Stimulated activated CD4-positive, alpha-beta T cell treated with anti-CD3 and anti-CD28 coated beads, Interleukin-15, amount 100 ng/mL, for 48 hours (primary cell): ENCODE measurements around the gene JAK2.
"Not testable (repeated sequence)": the region's sequence is repeated elsewhere in the genome, so short reads cannot be mapped to it uniquely, and the experiment has no call there.

Experiments used
- DNase-seq, 2 donors: peaks; one replicate each; pipeline ENCODE4 v3.0.0-alpha.2; 2020; ENCODE audit warnings: low read depth in 2 of 2

The JAK2 gene

DNA sequence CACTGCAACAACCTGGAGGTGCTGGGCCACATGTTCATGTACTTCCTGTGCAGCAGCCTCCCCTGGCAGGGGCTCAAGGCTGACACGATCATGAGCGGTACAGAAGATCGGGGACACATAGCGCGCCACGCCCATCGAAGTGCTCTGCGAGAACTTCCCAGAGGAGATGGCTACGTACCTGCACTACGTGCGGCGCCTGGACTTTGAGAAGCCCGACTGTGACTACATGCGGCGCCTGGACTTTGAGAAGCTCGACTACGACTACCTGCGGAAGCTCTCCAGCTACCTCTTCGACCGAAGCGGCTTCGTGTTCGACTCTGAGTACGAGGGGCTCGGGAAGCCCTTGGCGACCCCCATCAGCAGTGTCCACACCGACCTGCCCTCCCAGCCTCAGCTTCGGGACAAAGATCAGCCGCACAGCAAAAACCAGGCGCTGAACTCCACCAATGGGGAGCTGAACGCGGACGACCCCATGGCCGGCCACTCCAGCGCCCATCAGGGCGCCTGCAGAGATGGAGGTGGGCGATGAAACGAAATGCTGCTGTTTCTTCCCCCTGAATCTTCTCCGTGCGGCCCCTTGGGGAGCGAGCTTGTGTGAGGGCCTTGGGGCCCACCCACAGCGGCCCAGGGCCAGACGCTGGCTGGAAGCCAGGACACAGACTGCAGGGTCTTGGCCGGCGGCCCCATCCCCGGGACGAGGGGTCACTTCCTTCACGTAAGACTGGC, 56.5 kb downstream of the JAK2 start:
- DNase-seq: no peak

DNA sequence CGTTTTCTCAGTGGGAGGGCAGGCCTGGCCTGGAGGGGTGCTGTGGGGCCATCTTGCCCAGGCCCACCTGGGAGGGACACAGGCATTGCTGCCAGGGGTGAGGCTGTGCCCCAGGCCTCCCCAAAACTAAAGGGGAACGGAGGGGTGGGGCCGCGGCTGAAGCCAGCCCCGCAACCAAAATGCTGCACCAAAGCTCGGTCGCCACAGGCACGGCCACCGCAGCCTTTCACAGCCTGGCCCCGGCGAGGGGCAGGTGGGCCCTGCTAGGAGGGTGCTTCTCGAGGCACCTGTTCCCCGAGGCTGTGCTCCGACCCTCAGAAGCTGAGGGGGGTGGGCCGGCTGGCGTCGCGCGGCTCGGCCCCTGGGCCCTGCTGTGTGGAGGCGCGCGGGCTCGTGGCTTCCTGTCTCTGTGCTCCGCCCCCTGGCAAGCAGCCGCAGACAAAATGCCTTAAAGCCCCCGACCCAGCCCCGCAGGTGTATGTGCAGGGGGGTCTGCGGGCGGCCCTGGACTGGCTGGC, 57.6 kb downstream of the JAK2 start:
- no peak for DNase-seq

DNA sequence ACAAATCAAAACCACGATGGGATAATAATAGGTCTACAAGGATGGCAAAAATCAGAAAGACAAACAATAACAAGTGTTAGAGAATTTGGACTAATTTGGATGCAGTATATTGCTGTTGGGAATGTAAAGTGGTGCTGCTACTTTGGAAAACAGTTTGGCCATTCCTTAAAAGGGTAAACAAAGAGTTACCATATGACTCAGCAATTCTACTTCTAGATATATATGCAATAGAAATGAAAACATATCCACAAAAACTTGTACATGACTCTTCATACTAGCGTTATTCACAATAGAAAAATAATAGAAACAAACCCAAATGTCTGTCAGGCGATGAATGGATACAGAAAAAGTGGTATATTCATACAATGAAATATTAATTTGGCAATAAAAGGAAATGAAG, 58.3 kb downstream of the JAK2 start:
- DNase-seq: no peak

DNA sequence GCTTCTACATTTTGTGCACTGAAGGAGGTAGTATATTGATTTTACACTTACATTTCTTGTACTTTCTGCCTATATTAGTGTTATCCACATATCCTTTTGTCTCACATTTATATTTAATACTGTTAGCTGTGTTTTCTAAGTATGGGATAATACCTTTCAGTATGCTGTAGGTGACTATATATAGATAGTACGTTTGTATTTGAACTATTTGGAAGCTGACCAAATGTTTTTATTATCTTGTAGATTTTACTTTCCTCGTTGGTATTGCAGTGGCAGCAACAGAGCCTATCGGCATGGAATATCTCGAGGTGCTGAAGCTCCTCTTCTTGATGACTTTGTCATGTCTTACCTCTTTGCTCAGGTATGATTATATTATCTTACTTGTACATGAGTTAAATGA, 59.1 kb downstream of the JAK2 start:
- no peak for DNase-seq

DNA sequence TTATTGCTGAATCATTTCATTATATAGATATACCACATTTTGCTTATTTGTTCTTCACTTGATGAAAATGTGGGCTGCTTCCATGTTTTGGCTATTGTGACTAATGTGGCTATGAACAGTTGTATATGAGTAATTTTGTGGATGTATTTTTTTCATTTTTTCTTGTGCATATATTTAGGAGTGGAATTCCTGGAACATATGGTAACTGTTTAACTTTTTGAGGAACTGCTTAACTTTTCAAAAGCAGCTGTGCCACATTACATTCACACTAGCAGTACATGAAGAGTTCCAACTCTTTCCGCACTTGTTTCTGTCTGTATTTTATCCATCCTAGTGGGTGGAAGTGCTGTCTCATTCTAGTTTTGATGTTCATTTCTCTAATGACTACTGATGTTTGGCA, 67.8 kb downstream of the JAK2 start:
- no peak for DNase-seq

DNA sequence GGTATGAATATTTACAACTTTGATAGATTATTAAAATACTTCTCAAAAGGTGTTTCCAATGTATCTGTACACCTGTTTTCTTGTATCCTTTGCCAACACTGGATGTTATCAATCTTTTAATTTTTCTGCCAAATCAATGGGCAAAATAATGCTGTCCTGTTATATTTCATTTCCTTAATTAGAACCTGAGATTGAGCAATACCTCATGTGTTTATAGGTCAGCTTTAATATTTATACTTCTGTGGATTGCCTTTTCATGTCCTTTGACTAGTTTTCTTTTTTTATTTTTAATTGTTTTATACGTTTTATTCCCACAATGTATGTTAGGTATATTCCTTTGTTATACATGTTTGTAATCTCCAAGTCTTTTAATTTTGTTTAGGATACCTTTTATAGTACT, 77.6 kb downstream of the JAK2 start:
- no peak for DNase-seq

DNA sequence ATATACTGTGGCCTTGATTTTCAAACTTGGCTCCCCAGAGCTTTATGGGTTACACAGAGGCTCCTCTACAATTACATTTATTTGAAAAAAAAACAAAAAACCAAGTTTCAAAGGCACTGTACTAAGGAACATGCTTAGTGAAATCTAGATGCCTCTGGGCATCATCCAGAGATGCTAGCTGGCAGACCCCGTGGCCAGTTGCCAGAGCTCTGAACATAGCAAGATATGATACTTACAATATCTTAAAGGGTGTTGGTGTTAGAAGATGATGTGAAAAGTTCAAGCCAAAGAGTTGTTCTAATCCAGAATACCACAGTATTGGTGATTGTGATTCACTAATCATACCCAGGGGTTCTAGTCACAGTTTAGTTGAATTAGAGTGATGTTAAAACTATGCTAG, 87.8 kb downstream of the JAK2 start:
- no peak for DNase-seq

DNA sequence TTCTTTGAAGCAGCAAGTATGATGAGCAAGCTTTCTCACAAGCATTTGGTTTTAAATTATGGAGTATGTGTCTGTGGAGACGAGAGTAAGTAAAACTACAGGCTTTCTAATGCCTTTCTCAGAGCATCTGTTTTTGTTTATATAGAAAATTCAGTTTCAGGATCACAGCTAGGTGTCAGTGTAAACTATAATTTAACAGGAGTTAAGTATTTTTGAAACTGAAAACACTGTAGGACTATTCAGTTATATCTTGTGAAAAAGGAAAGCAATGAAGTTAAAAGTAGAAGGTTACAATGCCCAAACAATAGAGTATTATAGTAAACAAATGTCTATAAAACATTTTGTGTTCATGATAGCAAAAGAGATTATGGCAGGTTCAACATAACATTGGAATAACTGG, 88.6 kb downstream of the JAK2 start:
- no peak for DNase-seq

DNA sequence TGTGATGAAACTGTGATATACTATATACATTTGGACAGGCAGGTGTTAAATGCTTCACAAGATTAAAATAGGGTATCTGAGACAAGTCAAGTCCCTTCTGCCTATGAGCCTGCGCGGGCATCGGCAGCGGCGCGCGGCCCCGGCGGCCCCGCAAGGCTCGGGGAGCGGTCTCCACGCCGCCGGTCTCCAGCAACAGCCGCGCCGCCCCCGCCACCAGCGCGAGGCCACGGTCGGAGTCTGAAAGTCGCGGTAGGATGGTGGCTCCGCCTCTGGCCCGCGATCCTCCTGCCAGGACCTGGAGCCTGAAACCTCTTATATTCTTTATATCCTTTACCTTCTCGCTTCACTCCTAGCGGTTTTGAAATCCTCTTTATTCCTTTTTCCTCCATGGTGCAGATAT, 100.9 kb downstream of the JAK2 start:
- DNase-seq: no peak

DNA sequence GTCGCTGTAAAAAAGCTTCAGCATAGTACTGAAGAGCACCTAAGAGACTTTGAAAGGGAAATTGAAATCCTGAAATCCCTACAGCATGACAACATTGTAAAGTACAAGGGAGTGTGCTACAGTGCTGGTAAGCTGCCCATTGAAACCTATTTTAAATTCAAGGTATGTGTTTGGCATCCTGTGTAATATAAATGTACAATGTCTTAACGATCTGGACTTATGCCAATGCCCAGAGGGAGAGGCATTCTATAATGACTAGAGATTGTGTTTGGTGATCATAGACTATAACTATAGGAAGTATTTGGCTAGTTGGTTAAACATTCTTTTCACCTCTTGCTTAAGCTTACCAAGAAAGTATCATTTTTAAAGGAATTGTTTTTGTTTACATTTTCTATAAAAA, 104.7 kb downstream of the JAK2 start:
- no peak for DNase-seq

DNA sequence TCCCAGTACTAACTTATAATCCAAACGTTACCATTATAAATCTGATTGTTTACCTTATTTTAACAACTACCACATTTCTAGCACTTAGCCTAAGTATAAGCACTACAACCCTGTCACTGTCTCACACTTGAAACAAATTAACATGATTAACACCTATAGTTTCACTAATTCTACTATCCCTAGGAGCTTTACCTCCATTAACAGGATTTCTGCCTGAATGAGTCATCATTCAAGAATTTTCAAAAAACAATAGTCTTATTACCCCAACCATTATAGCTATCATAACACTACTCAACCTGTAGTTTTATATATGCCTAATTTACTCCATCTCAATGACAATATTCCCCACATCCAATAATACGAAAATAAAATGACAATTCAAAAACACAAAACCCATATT, 110.7 kb downstream of the JAK2 start:
- DNase-seq: no peak

DNA sequence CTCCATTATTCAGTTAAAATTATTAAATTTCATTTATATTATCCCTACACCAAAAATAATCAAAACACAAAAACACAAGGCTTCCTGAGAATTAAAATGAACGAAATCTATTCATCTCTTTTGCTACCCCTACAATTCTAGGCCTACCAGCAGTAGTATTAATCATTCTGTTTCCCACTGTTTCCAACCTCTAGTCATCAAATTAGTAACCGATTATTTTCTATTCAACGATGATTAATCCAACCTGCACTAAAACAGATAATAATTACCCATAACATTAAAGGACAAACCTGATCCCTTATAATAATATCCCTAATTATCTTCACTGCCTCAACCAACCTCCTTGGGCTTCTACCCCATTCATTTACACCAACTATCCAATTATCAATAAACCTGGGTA, 114.4 kb downstream of the JAK2 start:
- DNase-seq: no peak

DNA sequence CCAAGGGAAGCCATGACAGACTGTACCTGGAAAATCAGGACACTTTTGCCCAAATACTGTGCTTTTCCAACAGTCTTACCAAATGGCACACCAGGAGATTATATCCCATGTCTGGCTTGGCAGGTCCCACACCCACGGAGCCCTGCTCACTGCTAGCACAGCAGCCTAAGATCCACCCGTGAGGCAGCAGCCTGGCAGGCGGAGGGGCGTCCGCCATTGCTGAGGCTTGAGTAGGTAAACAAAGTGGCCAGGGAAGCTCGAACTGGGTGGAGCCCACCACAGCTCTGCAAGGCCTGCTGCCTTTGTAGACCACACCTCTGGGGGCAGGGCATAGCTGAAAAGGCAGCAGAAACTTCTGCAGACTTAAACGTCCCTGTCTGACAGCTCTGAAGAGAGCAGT, 116.1 kb downstream of the JAK2 start:
- DNase-seq: not testable (repeated sequence)

DNA sequence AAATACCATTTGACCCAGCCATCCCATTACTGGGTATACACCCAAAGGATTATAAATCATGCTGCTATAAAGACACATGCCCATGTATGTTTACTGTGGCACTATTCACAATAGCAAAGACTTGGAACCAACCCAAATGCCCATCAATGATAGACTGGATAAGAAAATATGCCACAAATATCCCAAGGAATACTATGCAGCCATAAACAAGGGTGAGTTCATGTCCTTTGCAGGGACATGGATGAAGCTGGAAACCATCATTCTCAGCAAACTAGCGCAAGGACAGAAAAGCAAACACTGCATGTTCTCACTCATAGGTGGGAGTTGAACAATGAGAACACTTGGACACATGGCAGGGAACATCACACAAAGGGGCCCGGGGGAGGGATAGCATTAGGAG, 121.4 kb downstream of the JAK2 start:
- DNase-seq: not testable (repeated sequence)

DNA sequence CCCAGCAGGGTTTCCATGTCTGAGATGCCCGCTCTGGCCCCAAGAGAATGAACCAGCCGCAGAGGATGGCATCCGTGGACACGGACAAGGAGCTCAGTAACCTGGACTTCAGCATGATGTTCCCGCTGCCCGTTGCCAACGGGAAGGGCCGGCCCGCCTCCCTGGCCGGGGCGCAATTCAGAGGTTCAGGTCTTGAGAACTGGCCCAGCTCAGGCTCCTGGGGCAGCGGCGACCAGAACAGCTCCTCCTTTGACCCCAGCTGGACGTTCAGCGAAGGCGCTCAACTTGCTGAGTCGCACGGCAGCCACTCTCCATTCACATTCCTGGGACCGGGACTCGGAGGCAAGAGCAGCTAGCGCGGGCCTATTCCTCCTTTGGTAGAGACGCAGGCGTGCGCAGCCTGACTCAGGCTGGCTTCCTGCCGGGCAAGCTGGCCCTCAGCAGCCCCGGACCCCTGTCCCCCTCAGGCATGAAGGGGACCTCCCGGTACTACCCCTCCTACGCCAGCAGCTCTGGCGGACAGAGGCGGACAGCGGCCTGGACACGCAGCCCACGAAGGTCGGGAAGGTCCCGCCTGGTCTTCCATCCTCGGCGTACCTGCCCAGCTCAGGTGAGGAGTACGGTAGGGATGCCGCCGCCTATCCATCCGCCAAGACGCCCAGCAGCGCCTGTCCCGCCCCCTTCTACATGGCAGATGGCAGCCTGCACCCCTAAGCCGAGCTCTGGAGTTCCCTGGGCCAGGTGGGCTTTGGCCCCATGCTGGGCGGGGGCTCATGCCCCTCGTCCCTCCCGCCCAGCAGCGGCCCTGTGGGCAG, 126.0 kb downstream of the JAK2 start:
- no peak for DNase-seq

DNA sequence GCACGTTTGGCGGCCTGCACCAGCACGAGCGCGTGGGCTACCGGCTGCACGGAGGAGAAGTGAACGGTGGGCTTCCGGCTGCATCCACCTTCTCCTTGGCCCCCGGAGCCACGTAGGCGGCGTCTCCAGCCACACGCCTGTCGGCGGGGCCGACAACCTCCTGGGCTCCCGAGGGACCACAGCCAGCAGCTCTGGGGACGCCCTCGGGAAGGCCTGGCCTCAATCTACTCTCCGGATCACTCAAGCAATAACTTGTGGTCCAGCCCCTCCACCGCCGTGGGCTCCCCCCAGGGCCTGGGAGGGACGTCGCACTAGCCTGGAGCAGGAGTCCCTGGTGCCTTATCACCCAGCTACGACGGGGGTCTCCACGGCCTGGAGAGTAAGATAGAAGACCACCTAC, 126.6 kb downstream of the JAK2 start:
- no peak for DNase-seq

DNA sequence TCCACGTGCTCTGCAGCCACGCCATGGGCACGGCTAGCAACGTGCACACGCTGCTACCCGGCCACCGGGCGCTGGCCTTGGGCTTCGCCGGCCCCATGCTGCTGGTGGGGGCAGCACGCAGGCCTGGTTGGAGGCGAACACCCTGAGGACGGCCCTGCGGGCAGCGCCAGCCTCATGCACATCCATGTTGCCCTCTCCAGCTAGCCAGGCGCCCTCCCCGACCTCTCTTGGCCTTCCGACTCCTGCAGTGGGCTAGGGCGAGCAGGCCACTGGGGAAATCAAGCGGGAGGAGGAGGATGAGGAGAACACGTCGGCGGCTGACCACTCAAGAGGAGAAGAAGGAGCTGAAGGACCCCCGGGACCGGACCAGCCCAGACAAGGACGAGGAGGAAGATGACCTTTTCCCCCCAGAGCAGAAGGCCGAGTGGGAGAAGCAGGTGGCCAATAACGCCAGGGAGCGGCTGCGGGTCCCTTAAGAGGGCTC, 127.1 kb downstream of the JAK2 start:
- no peak for DNase-seq

DNA sequence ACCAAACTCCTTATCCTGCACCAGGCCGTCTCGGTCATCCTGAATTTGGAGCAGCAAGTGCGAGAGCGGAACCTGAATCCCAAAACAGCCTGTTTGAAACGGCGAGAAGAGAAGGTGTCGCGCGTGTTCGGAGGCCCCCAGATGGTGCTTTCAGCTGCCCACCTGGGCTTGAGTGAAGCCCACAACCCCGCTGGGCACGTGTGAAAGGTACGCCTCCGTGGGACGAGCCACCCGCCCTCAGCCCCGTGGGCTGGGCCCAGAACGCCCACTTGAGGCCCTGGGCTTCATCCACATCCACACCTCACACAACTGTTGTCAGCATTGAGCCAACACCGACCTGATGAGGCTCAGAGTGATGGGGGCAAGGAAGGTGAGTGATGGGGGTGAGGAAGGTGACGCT, 127.6 kb downstream of the JAK2 start:
- no peak for DNase-seq

DNA sequence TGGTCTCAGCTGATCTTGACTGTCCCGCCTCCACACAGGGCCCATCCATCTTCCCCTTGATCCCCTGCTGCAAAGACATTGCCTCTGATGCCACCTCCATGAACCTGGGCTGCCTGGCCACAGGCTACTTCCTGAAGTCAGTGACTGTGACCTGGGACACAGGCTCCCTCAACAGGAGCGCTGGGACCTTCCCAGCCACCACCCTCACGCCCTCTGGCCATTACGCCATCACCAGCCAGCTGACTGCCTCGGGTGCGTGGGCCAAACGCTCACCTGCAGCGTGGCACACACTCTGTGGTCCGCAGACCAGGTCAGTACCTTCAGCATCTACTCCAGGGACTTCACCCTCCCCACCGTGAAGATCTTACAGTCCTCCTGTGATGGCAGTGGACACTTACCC, 128.5 kb downstream of the JAK2 start:
- no peak for DNase-seq

DNA sequence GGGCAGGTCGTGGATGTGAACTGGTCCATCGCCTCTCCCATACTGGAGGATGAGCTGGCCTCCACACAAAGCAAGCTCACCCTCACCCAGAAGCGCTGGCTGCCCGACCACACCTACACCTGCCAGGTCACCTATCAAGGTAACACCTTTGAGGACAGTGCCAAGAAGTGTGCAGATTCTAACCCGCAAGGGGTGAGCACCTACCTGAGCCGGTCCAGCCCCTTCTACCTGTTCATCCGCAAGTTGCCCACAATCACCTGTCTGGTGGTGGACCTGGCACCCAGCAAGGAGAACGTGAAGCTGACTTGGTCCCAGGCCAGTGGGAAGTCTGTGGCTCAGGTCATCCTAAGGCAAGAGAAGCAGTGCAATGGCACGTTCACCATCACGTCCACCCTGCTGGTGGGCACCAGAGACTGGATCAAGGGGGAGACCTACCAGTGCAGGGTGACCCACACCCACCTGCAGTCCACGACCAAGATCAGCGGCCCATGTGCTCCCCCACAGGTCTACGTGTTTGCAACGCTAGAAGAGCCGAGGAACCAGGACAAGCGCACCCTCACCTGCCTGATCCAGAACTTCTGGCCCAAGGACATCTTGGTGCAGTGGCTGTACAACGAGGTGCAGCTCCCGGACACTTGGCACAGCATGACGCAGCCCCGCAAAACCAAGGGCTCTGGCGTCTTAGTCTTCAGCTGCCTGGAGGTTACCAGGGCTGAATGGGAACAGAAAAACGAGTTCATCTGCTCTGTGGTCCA, 129.1 kb downstream of the JAK2 start:
- no peak for DNase-seq

DNA sequence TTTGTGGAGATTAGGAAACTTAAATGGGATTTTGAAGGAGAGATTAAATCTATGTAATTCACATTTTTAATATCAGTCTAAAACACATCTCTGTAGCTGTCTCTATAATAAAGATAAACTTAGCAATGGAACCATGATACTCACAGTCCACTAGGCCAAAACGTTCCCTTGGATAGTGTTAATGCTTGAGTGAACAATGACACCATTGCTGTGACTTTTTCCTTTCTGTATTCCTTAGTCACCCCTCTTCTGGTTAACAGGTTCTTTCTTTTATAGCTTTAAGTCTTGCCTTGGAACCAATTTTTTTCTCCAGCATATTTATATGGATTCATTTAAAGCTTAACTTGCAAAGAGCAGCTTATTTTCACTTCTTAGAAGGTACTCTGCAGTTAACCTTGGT, 137.0 kb downstream of the JAK2 start:
- no peak for DNase-seq

DNA sequence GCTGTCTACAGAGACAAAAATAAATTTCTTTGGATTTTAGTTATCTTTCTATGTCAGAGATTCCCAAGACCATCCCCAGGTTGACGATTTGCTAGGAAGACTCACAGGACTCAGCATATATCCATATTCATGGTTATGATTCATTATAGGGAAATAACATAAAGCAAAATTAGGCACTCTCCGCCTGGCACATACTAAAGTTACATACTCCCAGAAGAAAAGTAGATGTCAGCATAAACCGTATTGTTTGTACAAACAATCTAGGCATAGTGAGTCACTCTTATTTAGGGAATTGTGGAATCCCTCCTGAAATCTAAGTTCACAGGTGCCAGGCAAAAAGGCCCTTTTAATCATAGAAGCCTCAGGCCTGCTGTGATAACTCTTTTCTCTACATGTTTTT, 137.4 kb downstream of the JAK2 start:
- DNase-seq: no peak
